Measurements from ENCODE around the gene MRTFB.
"Not testable (repeated sequence)": the region's sequence is repeated elsewhere in the genome, so short reads cannot be mapped to it uniquely, and the experiment has no call there.

Gene MRTFB

GRCh38 chr16:14121872-14122271 is 50.8 kb downstream of the MRTFB start:
- TF ChIP-seq, protein P1, sequence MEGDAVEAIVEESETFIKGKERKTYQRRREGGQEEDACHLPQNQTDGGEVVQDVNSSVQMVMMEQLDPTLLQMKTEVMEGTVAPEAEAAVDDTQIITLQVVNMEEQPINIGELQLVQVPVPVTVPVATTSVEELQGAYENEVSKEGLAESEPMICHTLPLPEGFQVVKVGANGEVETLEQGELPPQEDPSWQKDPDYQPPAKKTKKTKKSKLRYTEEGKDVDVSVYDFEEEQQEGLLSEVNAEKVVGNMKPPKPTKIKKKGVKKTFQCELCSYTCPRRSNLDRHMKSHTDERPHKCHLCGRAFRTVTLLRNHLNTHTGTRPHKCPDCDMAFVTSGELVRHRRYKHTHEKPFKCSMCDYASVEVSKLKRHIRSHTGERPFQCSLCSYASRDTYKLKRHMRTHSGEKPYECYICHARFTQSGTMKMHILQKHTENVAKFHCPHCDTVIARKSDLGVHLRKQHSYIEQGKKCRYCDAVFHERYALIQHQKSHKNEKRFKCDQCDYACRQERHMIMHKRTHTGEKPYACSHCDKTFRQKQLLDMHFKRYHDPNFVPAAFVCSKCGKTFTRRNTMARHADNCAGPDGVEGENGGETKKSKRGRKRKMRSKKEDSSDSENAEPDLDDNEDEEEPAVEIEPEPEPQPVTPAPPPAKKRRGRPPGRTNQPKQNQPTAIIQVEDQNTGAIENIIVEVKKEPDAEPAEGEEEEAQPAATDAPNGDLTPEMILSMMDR (IDR thresholded peaks at IDR 0.05; ENCODE audit: insufficient read depth, low read length, missing control alignments): no peak
- no peak for DNase-seq (ENCODE audit: low read depth, low spot score)
- CTCF ChIA-PET: no interaction called here
- no peak overlapping the region for H3K4me3 ChIP-seq (ENCODE audit: low read depth, low read length)
- POLR2A ChIA-PET: no interaction called here

GRCh38 chr16:14122430-14122829 is 51.3 kb downstream of the MRTFB start:
- H3K4me3 ChIP-seq (ENCODE audit: low read depth, low read length); DNase-seq (ENCODE audit: low read depth, low spot score); POLR2A ChIA-PET; CTCF ChIA-PET: not testable (repeated sequence)

GRCh38 chr16:14125000-14125681 is 54.0 kb downstream of the MRTFB start:
- no peak for DNase-seq (ENCODE audit: low read depth, low spot score)
- no peak overlapping the region for H3K4me3 ChIP-seq (ENCODE audit: low read depth, low read length)
- TF ChIP-seq, protein P1 (IDR thresholded peaks at IDR 0.05; ENCODE audit: insufficient read depth, low read length, missing control alignments): no peak
- ChIA-PET POLR2A (no interaction called here), CTCF (no interaction called here)

DNA sequence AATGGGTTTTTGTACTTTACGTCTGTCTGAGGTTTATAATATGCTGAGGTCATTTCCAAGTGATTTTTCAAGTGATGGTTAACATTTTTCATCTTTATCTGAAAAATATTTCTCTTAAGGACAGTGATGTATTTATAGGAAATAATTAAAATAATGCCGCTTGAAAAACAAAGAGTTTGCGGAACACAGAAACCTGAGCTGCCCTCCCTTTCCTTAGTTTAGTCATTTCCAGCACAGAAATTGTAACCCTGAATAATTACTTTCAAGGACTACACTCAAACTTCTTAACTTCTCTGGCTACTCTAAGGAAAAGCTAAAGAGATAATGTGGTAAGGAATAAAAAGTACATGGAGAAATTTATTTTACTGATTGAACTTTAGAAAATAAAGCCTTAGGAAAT is 54.6 kb downstream of the MRTFB start:
- TF ChIP-seq, protein P1 (IDR thresholded peaks at IDR 0.05; ENCODE audit: insufficient read depth, low read length, missing control alignments): no peak
- no peak overlapping the region for H3K4me3 ChIP-seq (ENCODE audit: low read depth, low read length)
- CTCF ChIA-PET: no interaction called here
- POLR2A ChIA-PET: no interaction called here
- DNase-seq (ENCODE audit: low read depth, low spot score): no peak

DNA sequence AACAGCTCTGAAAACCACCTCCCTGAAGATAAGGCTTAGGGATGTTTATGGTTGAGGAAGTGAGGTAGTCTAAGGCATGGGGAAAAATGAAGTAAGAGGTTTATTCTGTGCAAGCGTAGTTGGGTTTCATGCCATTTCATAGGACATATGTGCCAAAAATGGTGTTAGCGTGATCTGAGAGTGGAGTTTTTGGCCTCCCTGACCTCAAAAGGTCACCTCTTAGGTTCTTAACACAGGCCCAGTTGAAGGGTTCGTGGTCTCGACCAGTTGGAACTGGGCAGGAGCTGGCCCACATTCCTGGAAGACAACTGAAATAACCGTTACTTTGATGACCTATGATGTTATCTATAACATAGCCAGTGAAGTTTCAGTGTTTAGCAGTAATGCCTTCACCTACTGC is 57.0 kb downstream of the MRTFB start:
- POLR2A ChIA-PET: no interaction called here
- DNase-seq (ENCODE audit: low read depth, low spot score): no peak
- CTCF ChIA-PET: interaction anchor here (0.9 kb wide), 1 partner anchor 204 kb away, joined by 3 read pairs; no protein-coding TSS in a partner anchor
- TF ChIP-seq, protein P1 (IDR thresholded peaks at IDR 0.05; ENCODE audit: insufficient read depth, low read length, missing control alignments): no peak
- no peak overlapping the region for H3K4me3 ChIP-seq (ENCODE audit: low read depth, low read length)

DNA sequence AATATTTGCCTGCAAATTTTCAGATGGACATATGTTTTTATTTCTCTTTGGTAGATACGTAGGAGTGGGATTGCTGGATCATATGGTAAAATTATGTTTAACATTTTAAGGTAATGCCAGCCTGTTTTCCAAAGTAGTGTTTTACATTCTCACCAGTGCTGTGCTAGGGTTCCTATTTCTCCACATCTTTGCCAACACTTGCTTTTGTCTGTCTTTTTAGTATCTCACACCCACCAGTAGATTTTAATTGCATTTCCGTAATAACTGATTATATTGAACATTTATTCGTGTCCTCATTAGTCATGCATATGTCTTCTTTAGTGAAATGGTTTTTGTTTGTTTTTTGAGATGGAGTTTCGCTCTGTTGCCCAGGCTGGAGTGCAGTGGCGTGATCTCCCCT is 58.4 kb downstream of the MRTFB start:
- POLR2A ChIA-PET: no interaction called here
- DNase-seq (ENCODE audit: low read depth, low spot score): no peak
- CTCF ChIA-PET: no interaction called here
- TF ChIP-seq, protein P1 (IDR thresholded peaks at IDR 0.05; ENCODE audit: insufficient read depth, low read length, missing control alignments): no peak
- no peak overlapping the region for H3K4me3 ChIP-seq (ENCODE audit: low read depth, low read length)
